ENCODE data around the gene MPPED2. TPM values are rescaled to one million over a fixed set of nuclear protein-coding genes. Genes with fewer than 3 reads are reported as not detected.

MPPED2 gene
- total RNA-seq, 1 donor from 2014 or later, result 1.6 TPM

DNA sequence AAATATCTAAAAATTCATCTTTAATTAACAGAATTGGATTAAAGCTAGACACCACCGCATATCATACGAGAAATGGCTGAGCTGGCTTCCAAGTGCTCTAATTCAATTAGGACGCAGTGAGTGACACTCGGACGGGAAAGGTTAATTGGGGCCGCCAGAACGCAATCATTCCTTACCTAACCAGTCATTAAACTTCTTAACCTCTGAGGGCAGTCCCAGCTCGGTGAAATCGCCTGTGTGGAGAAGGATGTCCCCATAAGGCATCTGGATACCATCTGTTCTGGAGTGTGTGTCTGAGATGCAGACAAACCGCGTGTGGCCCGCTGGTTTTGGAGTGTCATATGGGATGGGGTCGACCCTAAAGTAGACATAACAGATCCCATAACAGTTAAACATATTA is 50.3 kb downstream of the MPPED2 start:
- DNase-seq (ENCODE audit: low read depth), result no peak
- H3K27me3 ChIP-seq (ENCODE audit: insufficient read depth, low read length), result no peaks in the 10 kb centered on the region
- H3K79me2 ChIP-seq (ENCODE audit: insufficient read depth, low read length), result no peaks in the 10 kb centered on the region
- H3K4me2 ChIP-seq (ENCODE audit: low read length), result no peak overlapping the region
- H3K36me3 Mint-ChIP-seq (ENCODE audit: low read depth, unreplicated experiment), result no peaks in the 10 kb centered on the region
- no peak overlapping the region for H3K27ac Mint-ChIP-seq (ENCODE audit: unreplicated experiment)
- H3K4me3 Mint-ChIP-seq (ENCODE audit: unreplicated experiment), result no peak overlapping the region
- FAIRE-seq, result no peak
- H3K27ac ChIP-seq (ENCODE audit: low read depth, low read length), result no peak overlapping the region
- H3K9me3 ChIP-seq (ENCODE audit: insufficient read depth, low read depth, low read length), result no peaks in the 10 kb centered on the region
- peaks cover 1% of the 10 kb centered on the region for H3K4me1 Mint-ChIP-seq (ENCODE audit: low read depth, unreplicated experiment)
- H3K9ac ChIP-seq (ENCODE audit: low read length), result no peak overlapping the region
- H2AFZ ChIP-seq (ENCODE audit: low read depth, low read length), result no peak overlapping the region
- no peaks in the 10 kb centered on the region for H3K9me3 Mint-ChIP-seq (ENCODE audit: unreplicated experiment)
- TF ChIP-seq, protein P1, sequence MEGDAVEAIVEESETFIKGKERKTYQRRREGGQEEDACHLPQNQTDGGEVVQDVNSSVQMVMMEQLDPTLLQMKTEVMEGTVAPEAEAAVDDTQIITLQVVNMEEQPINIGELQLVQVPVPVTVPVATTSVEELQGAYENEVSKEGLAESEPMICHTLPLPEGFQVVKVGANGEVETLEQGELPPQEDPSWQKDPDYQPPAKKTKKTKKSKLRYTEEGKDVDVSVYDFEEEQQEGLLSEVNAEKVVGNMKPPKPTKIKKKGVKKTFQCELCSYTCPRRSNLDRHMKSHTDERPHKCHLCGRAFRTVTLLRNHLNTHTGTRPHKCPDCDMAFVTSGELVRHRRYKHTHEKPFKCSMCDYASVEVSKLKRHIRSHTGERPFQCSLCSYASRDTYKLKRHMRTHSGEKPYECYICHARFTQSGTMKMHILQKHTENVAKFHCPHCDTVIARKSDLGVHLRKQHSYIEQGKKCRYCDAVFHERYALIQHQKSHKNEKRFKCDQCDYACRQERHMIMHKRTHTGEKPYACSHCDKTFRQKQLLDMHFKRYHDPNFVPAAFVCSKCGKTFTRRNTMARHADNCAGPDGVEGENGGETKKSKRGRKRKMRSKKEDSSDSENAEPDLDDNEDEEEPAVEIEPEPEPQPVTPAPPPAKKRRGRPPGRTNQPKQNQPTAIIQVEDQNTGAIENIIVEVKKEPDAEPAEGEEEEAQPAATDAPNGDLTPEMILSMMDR (IDR thresholded peaks at IDR 0.05; ENCODE audit: insufficient read depth, low read depth, low read length), result no peak
- TF ChIP-seq EZH2 (IDR thresholded peaks at IDR 0.05; ENCODE audit: insufficient read depth, low read length), result no peak
- no peak overlapping the region for H3K4me3 ChIP-seq (ENCODE audit: insufficient read depth, low read depth, low read length)
- H3K36me3 ChIP-seq (ENCODE audit: insufficient read depth, low read length), result no peaks in the 10 kb centered on the region
- no peaks in the 10 kb centered on the region for H3K27me3 Mint-ChIP-seq (ENCODE audit: low read depth, unreplicated experiment)
- H3K4me1 ChIP-seq (ENCODE audit: insufficient read depth, low read length), result no peaks in the 10 kb centered on the region
- H4K20me1 ChIP-seq (ENCODE audit: insufficient read depth, low read length), result no peaks in the 10 kb centered on the region

DNA sequence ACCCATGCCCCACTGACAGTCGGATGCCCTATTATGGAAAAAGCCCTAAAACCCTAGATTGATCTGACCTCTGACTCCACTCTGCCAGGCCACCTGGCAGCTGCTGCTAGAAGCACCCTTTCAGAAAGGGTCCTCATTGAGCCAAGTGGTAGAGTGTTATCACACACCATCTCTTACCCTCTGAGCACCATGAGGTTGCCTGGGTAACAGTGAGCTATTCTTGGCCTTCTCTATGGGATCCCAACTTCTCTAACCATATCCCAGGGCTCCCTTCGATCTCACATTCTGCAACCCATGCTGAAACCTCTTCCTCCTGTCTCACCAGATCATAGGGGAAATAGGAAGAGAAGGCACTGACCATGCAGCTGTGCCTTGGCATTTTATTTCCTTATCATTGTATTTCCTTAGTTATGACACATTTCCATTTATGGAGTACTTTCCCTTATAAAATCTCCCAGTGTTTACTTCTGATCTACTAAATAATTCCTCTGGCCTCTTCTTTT is 52.7 kb downstream of the MPPED2 start:
- Histone ChIP-seq H3K9me3 (ENCODE audit: insufficient read depth, low read depth, low read length) (no peaks in the 10 kb centered on the region), H3K27ac (ENCODE audit: low read depth, low read length) (no peak overlapping the region), H4K20me1 (ENCODE audit: insufficient read depth, low read length) (no peaks in the 10 kb centered on the region), H3K4me1 (ENCODE audit: insufficient read depth, low read length) (no peaks in the 10 kb centered on the region), H3K4me2 (ENCODE audit: low read length) (no peak overlapping the region), H3K4me3 (ENCODE audit: insufficient read depth, low read depth, low read length) (no peak overlapping the region), H3K79me2 (ENCODE audit: insufficient read depth, low read length) (no peaks in the 10 kb centered on the region), H3K27me3 (ENCODE audit: insufficient read depth, low read length) (no peaks in the 10 kb centered on the region), H3K9ac (ENCODE audit: low read length) (no peak overlapping the region), H2AFZ (ENCODE audit: low read depth, low read length) (no peak overlapping the region), H3K36me3 (ENCODE audit: insufficient read depth, low read length) (no peaks in the 10 kb centered on the region)
- Mint-ChIP-seq H3K9me3 (ENCODE audit: unreplicated experiment) (no peaks in the 10 kb centered on the region), H3K4me3 (ENCODE audit: unreplicated experiment) (no peak overlapping the region), H3K27ac (ENCODE audit: unreplicated experiment) (no peak overlapping the region), H3K36me3 (ENCODE audit: low read depth, unreplicated experiment) (no peaks in the 10 kb centered on the region), H3K27me3 (ENCODE audit: low read depth, unreplicated experiment) (no peaks in the 10 kb centered on the region), H3K4me1 (ENCODE audit: low read depth, unreplicated experiment) (peaks cover 1% of the 10 kb centered on the region)
- DNase-seq (ENCODE audit: low read depth) (no peak), FAIRE-seq (no peak)
- no peak for TF ChIP-seq EZH2 (IDR thresholded peaks at IDR 0.05; ENCODE audit: insufficient read depth, low read length)
- TF ChIP-seq, protein P1 (IDR thresholded peaks at IDR 0.05; ENCODE audit: insufficient read depth, low read depth, low read length), result no peak

DNA sequence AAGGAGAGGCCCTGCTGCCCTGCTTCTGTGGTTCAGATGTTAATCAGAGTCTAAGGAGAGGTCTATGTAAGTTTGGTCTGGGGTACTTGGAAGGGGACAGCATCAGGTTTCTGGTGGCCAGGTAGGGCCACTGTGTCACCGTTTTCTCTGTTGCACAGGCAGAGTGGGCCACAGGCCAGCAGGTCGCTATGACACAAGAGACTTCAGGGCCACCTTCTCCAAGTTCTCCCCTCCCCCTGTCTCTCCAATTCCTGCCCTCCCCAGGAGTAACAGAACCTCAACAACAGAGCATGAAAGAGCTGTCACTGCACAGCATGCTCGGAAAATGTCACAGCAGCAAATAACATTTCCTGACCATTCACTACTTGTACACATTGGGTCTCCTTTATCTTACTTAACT is 58.6 kb downstream of the MPPED2 start:
- DNase-seq (ENCODE audit: low read depth), result no peak
- no peaks in the 10 kb centered on the region for H3K9me3 Mint-ChIP-seq (ENCODE audit: unreplicated experiment)
- H3K4me3 Mint-ChIP-seq (ENCODE audit: unreplicated experiment), result no peak overlapping the region
- Histone ChIP-seq H4K20me1 (ENCODE audit: insufficient read depth, low read length) (no peaks in the 10 kb centered on the region), H3K36me3 (ENCODE audit: insufficient read depth, low read length) (no peaks in the 10 kb centered on the region), H2AFZ (ENCODE audit: low read depth, low read length) (no peak overlapping the region), H3K4me2 (ENCODE audit: low read length) (no peak overlapping the region), H3K9ac (ENCODE audit: low read length) (no peak overlapping the region), H3K27me3 (ENCODE audit: insufficient read depth, low read length) (no peaks in the 10 kb centered on the region), H3K27ac (ENCODE audit: low read depth, low read length) (no peak overlapping the region), H3K79me2 (ENCODE audit: insufficient read depth, low read length) (no peaks in the 10 kb centered on the region), H3K4me3 (ENCODE audit: insufficient read depth, low read depth, low read length) (no peak overlapping the region), H3K9me3 (ENCODE audit: insufficient read depth, low read depth, low read length) (no peaks in the 10 kb centered on the region), H3K4me1 (ENCODE audit: insufficient read depth, low read length) (no peaks in the 10 kb centered on the region)
- H3K36me3 Mint-ChIP-seq (ENCODE audit: low read depth, unreplicated experiment), result no peaks in the 10 kb centered on the region
- no peak overlapping the region for H3K27ac Mint-ChIP-seq (ENCODE audit: unreplicated experiment)
- FAIRE-seq, result no peak
- no peak for TF ChIP-seq EZH2 (IDR thresholded peaks at IDR 0.05; ENCODE audit: insufficient read depth, low read length)
- TF ChIP-seq, protein P1 (IDR thresholded peaks at IDR 0.05; ENCODE audit: insufficient read depth, low read depth, low read length), result no peak
- H3K27me3 Mint-ChIP-seq (ENCODE audit: low read depth, unreplicated experiment), result no peaks in the 10 kb centered on the region
- no peaks in the 10 kb centered on the region for H3K4me1 Mint-ChIP-seq (ENCODE audit: low read depth, unreplicated experiment)
